Urinary bladder (tissue), 4 donors: ENCODE data around the gene GDE1. TPM values are rescaled to one million over a fixed set of nuclear protein-coding genes. Genes with fewer than 3 reads are reported as not detected.
"Not testable (repeated sequence)": the region's sequence is repeated elsewhere in the genome, so short reads cannot be mapped to it uniquely, and the experiment has no call there.

Experiments
- DNase-seq: peaks from one replicate; pipeline ENCODE4 v3.0.0-alpha.2; 2015; ENCODE audit errors: extremely low spot score
- H3K27ac ChIP-seq: one replicate; pipeline ENCODE4 v1.5.1; 2013; ENCODE audit warnings: low read depth, mild to moderate bottlenecking, moderate library complexity
- H3K36me3 ChIP-seq: one replicate; pipeline ENCODE4 v1.6.1; 2013; ENCODE audit warnings: mild to moderate bottlenecking, moderate library complexity; ENCODE audit not compliant: insufficient read depth
- H3K4me1 ChIP-seq: one replicate; pipeline ENCODE4 v1.6.1; 2013; ENCODE audit warnings: mild to moderate bottlenecking, moderate library complexity; ENCODE audit not compliant: insufficient read depth
- H3K4me3 ChIP-seq: one replicate; pipeline ENCODE4 v1.5.1; 2013; ENCODE audit warnings: low read depth, low read length
- WGBS: extraction: QIAGEN DNeasy Blood & Tissue Kit; methylation state at CpG from one replicate; pipeline ENCODE4 v1.1.7; 2013; 5-methylcytosine and 5-hydroxymethylcytosine counted together
- polyA plus RNA-seq: library from polyadenylated mRNA; stranded (reverse); fragments of 200-250 nt; gene quantifications from one replicate; pipeline ENCODE4 v1.2.3, GENCODE V29; 2013
- total RNA-seq: library from RNA; depleted of rRNA; stranded (reverse); fragments of >200 nt; gene quantifications from one replicate; pipeline ENCODE4 v1.2.3, GENCODE V29; 2014
- donor health status: healthy with polysubstance abuse.
- donor health status: healthy.

GDE1 gene
- total RNA-seq (54.8 TPM), polyA plus RNA-seq (73.9 TPM)

- peak; percentile 86 for DNase-seq
- Histone ChIP-seq H3K4me1 (no peaks in the 10 kb centered on the region), H3K27ac (peak within 1 kb of the TSS; percentile 85), H3K36me3 (no peaks in the 10 kb centered on the region), H3K4me3 (peak within 1 kb of the TSS; percentile 71)
- under 1% methylated on average over 62 of the region's 62 CpGs for WGBS
Measured at GRCh38 chr16:19521471-19522396, at the start of gene GDE1. GDE1 (minus strand) TSS chr16:19522098; CDS start chr16:19521964, 134 bp downstream.

GRCh38 chr16:19567560-19567959 lies 45.7 kb upstream of the GDE1 start:
- H3K36me3 ChIP-seq = peaks cover 6% of the 10 kb centered on the region
- WGBS = 95% methylated on average over 8 of the region's 8 CpGs

GRCh38 chr16:19566362-19566761 lies 44.5 kb upstream of the GDE1 start:
- WGBS = 98% methylated on average over 3 of the region's 3 CpGs
- Histone ChIP-seq H3K27ac (no peak overlapping the region), H3K4me3 (no peak overlapping the region), H3K36me3 (peaks cover 6% of the 10 kb centered on the region), H3K4me1 (no peaks in the 10 kb centered on the region)
- DNase-seq = no peak

More at GRCh38 chr16:19567560-19567959, 45.7 kb upstream of the GDE1 start:
- no peak overlapping the region for H3K27ac ChIP-seq
- no peaks in the 10 kb centered on the region for H3K4me1 ChIP-seq
- no peak for DNase-seq
- H3K4me3 ChIP-seq = no peak overlapping the region

- H3K4me3 ChIP-seq = no peak overlapping the region
- 99% methylated on average over 4 of the region's 4 CpGs for WGBS
- no peaks in the 10 kb centered on the region for H3K4me1 ChIP-seq
- no peak overlapping the region for H3K27ac ChIP-seq
- peaks cover 3% of the 10 kb centered on the region for H3K36me3 ChIP-seq
- no peak for DNase-seq
Measured at GRCh38 chr16:19563377-19563776, 41.5 kb upstream of the GDE1 start.

- H3K27ac ChIP-seq = no peak overlapping the region
- DNase-seq = no peak
- no peaks in the 10 kb centered on the region for H3K4me1 ChIP-seq
- WGBS = 94% methylated on average over 4 of the region's 4 CpGs
- H3K4me3 ChIP-seq = no peak overlapping the region
- no peaks in the 10 kb centered on the region for H3K36me3 ChIP-seq
Measured at GRCh38 chr16:19560078-19560477, 38.2 kb upstream of the GDE1 start.

GRCh38 chr16:19559242-19559910 lies 37.5 kb upstream of the GDE1 start:
- no peak for DNase-seq
- WGBS = 79% methylated on average over 10 of the region's 10 CpGs
- no peaks in the 10 kb centered on the region for H3K36me3 ChIP-seq
- no peaks in the 10 kb centered on the region for H3K4me1 ChIP-seq
- H3K4me3 ChIP-seq = no peak overlapping the region
- H3K27ac ChIP-seq = no peak overlapping the region

GRCh38 chr16:19555938-19556771 lies 34.3 kb upstream of the GDE1 start:
- H3K27ac ChIP-seq = peak overlapping the region; percentile 68
- no peak for DNase-seq
- H3K4me3 ChIP-seq = peak overlapping the region; percentile 52
- no peaks in the 10 kb centered on the region for H3K36me3 ChIP-seq
- no peaks in the 10 kb centered on the region for H3K4me1 ChIP-seq
- WGBS = 32% methylated on average over 19 of the region's 19 CpGs

GRCh38 chr16:19555186-19555937 lies 33.5 kb upstream of the GDE1 start, which contains the start of gene VPS35L:
VPS35L (plus strand) TSS chr16:19555703; CDS start chr16:19555730, 27 bp downstream.
- peak within 1 kb of the TSS; percentile 57 for H3K4me3 ChIP-seq
- no peaks in the 10 kb centered on the region for H3K4me1 ChIP-seq
- peak within 1 kb of the TSS; percentile 80 for H3K27ac ChIP-seq
- peak; percentile 93 for DNase-seq
- H3K36me3 ChIP-seq = no peaks in the 10 kb centered on the region
- WGBS = under 1% methylated on average over 53 of the region's 53 CpGs

- Histone ChIP-seq H3K4me1 (no peaks in the 10 kb centered on the region), H3K36me3 (no peaks in the 10 kb centered on the region), H3K4me3 (no peak overlapping the region), H3K27ac (no peak overlapping the region)
- DNase-seq = no peak
Measured at GRCh38 chr16:19549673-19550072, 27.8 kb upstream of the GDE1 start.

GRCh38 chr16:19548144-19548543 lies 26.2 kb upstream of the GDE1 start:
- WGBS = 96% methylated on average over 3 of the region's 3 CpGs
- DNase-seq = no peak
- Histone ChIP-seq H3K4me1 (no peaks in the 10 kb centered on the region), H3K27ac (no peak overlapping the region), H3K36me3 (peaks cover 2% of the 10 kb centered on the region), H3K4me3 (no peak overlapping the region)

- H3K4me1 ChIP-seq, DNase-seq, H3K4me3 ChIP-seq, H3K27ac ChIP-seq, H3K36me3 ChIP-seq: not testable (repeated sequence)
- 83% methylated on average over 10 of the region's 10 CpGs for WGBS
Measured at GRCh38 chr16:19543278-19543996, 21.5 kb upstream of the GDE1 start.

- no peak for DNase-seq
- 54% methylated on average over 3 of the region's 3 CpGs for WGBS
Measured at GRCh38 chr16:19542138-19542821, 20.4 kb upstream of the GDE1 start.

More at GRCh38 chr16:19542138-19542821, 20.4 kb upstream of the GDE1 start:
- no peaks in the 10 kb centered on the region for H3K4me1 ChIP-seq
- H3K27ac ChIP-seq = no peak overlapping the region
- H3K36me3 ChIP-seq = peaks cover 5% of the 10 kb centered on the region
- no peak overlapping the region for H3K4me3 ChIP-seq
